BLaER1 treated with 17β-estradiol and CSF1 and Interleukin-3, amounts not matched to agents 10 nM and 100 nM (cell line): ENCODE results near the gene UBE2J2.
"Not testable (repeated sequence)": the region's sequence is repeated elsewhere in the genome, so short reads cannot be mapped to it uniquely, and the experiment has no call there.

Experiments
- H3K27ac ChIP-seq, 11 experiments: shearing (Covaris generic); formaldehyde crosslinking; 2 replicates each; pipeline ENCODE4 v1.8.1; 2022
- H3K27me3 ChIP-seq, 11 experiments: shearing (Covaris generic); formaldehyde crosslinking; 2 replicates each; pipeline ENCODE4 v1.8.1; 2022
- H3K36me3 ChIP-seq, 11 experiments: shearing (Covaris generic); formaldehyde crosslinking; 2 replicates each; pipeline ENCODE4 v1.8.1; 2022
- H3K4me1 ChIP-seq, 10 experiments: shearing (Covaris generic); formaldehyde crosslinking; 2 replicates each; pipeline ENCODE4 v1.8.1; 2022
- H3K4me2 ChIP-seq, 11 experiments: shearing (Covaris generic); formaldehyde crosslinking; 2 replicates each; pipeline ENCODE4 v1.8.1; 2022
- H3K4me3 ChIP-seq, 10 experiments: shearing (Covaris generic); formaldehyde crosslinking; 2 replicates each; pipeline ENCODE4 v1.8.1; 2022
- H3K9ac ChIP-seq, 11 experiments: shearing (Covaris generic); formaldehyde crosslinking; 2 replicates each; pipeline ENCODE4 v1.8.1; 2022
- H3K9me3 ChIP-seq, 11 experiments: shearing (Covaris generic); formaldehyde crosslinking; replicated peaks in 1 of 11; 2 replicates each; pipeline ENCODE4 v1.8.1; 2022
- H4K20me1 ChIP-seq, 11 experiments: shearing (Covaris generic); formaldehyde crosslinking; 2 replicates each; pipeline ENCODE4 v1.8.1; 2022
- Cebpa-rat ChIP-seq, 11 experiments: shearing (Covaris generic); IDR thresholded peaks; 2 replicates each; pipeline ENCODE4 v1.8.1; 2022

Gene UBE2J2

DNA sequence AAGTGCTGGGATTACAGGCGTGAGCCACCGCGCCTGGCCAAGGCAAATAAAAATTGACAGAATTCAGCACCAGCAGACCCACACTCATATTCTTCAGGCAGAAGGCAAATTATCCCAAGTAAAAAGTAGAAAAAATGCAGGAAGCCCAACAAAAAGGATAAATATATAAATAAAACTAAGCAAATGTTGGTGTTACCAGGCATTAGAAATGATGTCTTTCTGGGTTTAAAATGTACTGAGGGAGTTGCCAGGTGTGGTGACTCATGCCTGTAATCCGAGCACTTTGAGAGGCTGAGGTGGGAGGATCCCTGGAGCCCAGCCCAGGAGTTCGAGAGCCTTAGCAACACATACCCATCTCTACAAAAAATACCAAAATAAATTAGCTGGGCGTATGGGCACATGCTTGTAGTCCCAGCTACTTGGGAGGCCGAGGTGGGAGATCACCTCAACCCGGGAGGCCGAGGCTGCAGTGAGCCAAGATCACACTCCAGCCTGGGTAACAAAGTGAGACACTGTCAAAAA, 44.5 kb upstream of the UBE2J2 start:
- H3K4me1 ChIP-seq = peaks cover 5 to 26% (median 21%) of the 10 kb centered on the region in 10 experiments
- no peaks in the 10 kb centered on the region for H3K27me3 ChIP-seq
- H3K27ac ChIP-seq = no peak overlapping the region
- peaks cover 55 to 95% (median 93%) of the 10 kb centered on the region in 11 experiments for H4K20me1 ChIP-seq
- peak overlapping the region in 1 of 11 experiments; percentile 16; a peak in 1 of 22 replicates for H3K9ac ChIP-seq
- H3K4me2 ChIP-seq = no peak overlapping the region
- H3K4me3 ChIP-seq = no peak overlapping the region
- no peak for TF ChIP-seq Cebpa-rat (IDR thresholded peaks at IDR 0.05)
- H3K36me3 ChIP-seq = peaks cover 65 to 92% (median 83%) of the 10 kb centered on the region in 11 experiments
- H3K9me3 ChIP-seq = no peaks in the 10 kb centered on the region

DNA sequence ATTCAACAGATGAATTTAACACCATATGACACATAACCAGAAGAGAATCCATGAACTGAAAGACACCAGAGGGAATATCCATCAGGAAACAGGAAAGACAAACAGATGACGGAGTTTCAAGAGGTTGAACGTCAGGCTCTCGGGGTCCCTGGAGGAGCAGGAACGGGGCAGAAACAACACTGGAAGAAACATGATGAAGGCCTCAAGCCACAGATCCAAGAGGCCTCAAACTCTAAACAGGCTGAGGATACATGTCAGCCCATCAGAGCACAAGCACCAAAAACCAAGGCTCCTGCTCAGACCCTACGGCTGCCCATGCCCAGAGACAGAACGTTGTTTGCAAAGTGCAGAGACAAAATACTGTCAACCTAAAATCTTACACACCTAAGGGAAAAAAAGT, 43.8 kb upstream of the UBE2J2 start:
- H3K9me3 ChIP-seq = no peaks in the 10 kb centered on the region
- H4K20me1 ChIP-seq = peaks cover 57 to 97% (median 95%) of the 10 kb centered on the region in 11 experiments
- peaks cover 0 to 21% (median 16%) of the 10 kb centered on the region in 10 experiments; a peak in 15 of 20 replicates for H3K4me1 ChIP-seq
- no peak overlapping the region for H3K27ac ChIP-seq
- H3K4me3 ChIP-seq = no peak overlapping the region
- TF ChIP-seq Cebpa-rat (IDR thresholded peaks at IDR 0.05) = no peak
- H3K4me2 ChIP-seq = no peak overlapping the region
- peak overlapping the region in 3 of 11 experiments; percentile 1 to 19 (median 6); a peak in 2 of 22 replicates for H3K9ac ChIP-seq
- H3K27me3 ChIP-seq = no peaks in the 10 kb centered on the region
- peaks cover 73 to 95% (median 89%) of the 10 kb centered on the region in 11 experiments for H3K36me3 ChIP-seq

DNA sequence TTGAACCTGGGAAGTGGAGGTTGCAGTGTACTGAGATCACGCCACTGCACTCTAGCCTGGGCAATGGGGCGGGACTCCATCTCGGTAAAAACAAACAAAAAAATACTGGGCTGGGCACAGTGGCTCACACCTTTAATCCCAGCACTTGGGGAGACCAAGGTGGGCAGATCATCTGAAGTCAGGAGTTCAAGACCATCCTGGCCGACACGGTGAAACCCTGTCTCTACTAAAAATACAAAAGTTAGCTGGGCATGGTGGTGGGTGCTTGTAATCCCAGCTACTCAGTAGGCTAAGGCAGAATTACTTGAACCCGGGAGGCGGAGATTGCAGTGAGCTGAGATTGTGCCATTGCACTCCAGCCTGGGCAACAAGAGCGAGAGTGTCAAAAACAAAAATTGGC, 42.5 kb upstream of the UBE2J2 start:
- not testable (repeated sequence) for H3K27ac ChIP-seq, H3K4me3 ChIP-seq, H3K27me3 ChIP-seq, H3K9ac ChIP-seq, H3K4me2 ChIP-seq, H3K9me3 ChIP-seq
- peaks cover 0 to 14% (median 9%) of the 10 kb centered on the region in 10 experiments; a peak in 14 of 20 replicates for H3K4me1 ChIP-seq
- H4K20me1 ChIP-seq = peaks cover 47 to 98% (median 94%) of the 10 kb centered on the region in 11 experiments
- H3K36me3 ChIP-seq = peaks cover 83 to 97% (median 93%) of the 10 kb centered on the region in 11 experiments

DNA sequence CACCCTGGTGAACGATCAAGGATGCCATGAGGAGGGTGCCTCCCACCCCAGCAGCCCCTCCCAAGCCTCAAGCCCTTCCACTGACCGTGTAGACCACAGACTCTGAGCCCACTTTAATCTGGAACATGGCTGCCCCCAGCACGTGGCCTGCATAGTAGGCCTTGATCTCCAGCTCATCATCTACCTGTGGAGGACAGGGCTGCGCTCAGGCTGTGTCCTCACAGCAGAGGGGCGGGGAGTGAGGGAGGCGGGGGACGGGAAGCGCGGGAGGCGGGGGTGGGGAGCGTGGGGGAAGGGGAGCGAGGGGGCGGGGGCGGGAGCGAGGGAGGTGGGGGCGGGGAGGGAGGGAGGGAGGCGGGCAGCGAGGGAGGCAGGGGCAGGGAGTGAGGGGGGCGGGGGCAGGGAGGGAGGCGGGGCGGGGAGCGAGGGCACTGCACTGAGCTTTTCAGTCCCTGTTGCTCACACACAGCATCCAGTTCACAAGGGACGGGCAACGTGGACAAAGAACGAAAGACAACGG, 41.8 kb upstream of the UBE2J2 start:
- no peak overlapping the region for H3K9ac ChIP-seq
- no peaks in the 10 kb centered on the region for H3K9me3 ChIP-seq
- H3K4me3 ChIP-seq = no peak overlapping the region
- no peak overlapping the region for H3K27ac ChIP-seq
- H3K36me3 ChIP-seq = peaks cover 82 to 97% (median 93%) of the 10 kb centered on the region in 11 experiments
- H3K27me3 ChIP-seq = no peaks in the 10 kb centered on the region
- peaks cover 0 to 7% (median 3%) of the 10 kb centered on the region in 10 experiments; a peak in 10 of 20 replicates for H3K4me1 ChIP-seq
- peaks cover 40 to 98% (median 94%) of the 10 kb centered on the region in 11 experiments; a peak in 21 of 22 replicates for H4K20me1 ChIP-seq
- no peak overlapping the region for H3K4me2 ChIP-seq
- no peak for TF ChIP-seq Cebpa-rat (IDR thresholded peaks at IDR 0.05)

DNA sequence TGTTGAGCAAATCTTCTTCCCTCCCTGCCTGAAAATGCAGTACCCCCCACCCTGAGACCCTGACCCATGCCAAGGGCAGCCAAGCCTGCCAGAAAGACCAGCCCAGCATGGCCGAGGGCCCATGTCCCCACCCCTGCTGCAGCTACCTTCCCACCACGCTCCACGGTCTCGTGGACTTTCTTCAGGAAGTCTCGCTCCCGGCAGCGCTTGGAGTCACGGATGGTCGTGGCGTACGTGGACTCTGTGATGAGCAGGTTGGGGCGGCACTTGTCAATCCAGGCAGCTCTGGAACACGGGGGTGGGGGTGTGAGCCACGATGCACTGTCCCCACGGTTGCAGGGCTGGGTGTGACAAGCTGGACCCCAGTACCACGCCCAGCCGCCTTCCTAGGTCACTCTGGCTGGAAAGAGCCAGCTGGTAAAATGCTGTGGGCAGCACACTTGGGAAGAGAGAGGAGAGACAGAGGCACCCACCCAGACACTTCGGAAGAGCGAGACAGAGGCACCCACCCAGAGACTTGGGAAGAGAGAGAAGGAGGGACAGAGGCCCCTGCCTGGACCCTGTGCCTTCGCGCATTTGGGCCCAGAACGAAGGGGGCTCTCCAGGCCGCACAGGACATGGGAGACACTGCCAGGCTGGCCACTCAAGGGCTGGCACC, 41.2 kb upstream of the UBE2J2 start:
- Histone ChIP-seq H3K27me3 (no peaks in the 10 kb centered on the region), H4K20me1 (peaks cover 33 to 98% (median 94%) of the 10 kb centered on the region in 11 experiments; a peak in 21 of 22 replicates), H3K36me3 (peaks cover 76 to 97% (median 92%) of the 10 kb centered on the region in 11 experiments), H3K4me3 (no peak overlapping the region), H3K4me2 (no peak overlapping the region), H3K27ac (no peak overlapping the region), H3K9me3 (no peaks in the 10 kb centered on the region), H3K4me1 (peaks cover 5 to 10% (median 6%) of the 10 kb centered on the region in 10 experiments), H3K9ac (peak overlapping the region in 1 of 11 experiments; percentile 19; a peak in 2 of 22 replicates)
- TF ChIP-seq Cebpa-rat (IDR thresholded peaks at IDR 0.05) = no peak

DNA sequence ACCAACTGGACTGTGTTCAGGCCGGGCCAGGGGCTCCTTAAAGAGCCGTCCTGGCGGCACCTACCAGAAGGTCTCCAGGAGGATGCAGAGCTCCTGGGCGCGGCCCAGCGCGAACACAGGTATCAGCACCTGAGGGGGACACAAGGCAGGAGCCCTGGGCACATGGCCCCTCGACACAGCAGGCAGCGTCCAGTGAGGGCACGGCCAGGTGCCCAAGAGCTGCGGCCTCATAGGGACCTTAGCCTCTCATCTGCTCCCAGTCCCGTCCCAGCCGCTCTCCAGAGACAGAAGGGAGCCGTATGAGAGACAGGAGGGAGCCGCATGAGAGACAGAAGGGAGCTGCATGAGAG, 40.6 kb upstream of the UBE2J2 start:
- H4K20me1 ChIP-seq = peaks cover 27 to 98% (median 94%) of the 10 kb centered on the region in 11 experiments; a peak in 21 of 22 replicates
- no peak overlapping the region; a peak in 1 of 22 replicates for H3K9ac ChIP-seq

DNA sequence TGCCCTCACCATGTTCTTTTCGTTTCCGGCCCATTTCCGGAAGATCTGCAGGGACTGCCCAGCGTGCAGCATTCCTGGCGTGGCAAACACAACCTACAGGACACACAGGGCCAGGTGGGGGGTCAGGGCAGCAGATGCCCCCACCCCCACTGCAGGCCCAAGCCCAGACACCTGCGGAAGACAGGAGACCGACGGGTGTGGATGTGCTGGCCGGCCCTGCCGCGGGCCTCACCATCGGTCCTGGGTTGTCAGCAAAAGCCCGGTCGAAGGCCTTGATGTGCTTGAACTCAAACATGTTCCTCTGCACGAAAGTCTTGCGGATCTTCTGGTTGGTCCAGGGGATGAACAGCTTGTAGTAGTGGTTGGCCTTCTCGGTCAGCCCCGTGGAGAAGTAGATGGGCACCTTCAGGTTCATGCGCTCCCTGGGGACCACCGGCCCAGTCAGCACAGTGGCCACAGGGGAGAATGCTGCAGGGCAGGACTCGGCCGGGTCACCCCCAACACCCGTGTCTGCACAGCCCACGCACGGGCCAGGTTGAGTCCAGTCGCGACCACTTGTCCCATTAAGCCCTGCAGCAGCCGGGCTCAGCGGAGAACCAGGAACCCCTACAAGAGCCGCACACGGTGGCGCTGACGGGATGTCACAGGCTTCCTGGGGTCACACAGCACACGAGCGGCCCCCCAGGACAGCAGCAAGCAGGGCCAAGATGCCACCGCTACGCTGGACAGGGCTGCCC, 40.0 kb upstream of the UBE2J2 start:
- H3K9me3 ChIP-seq = no peaks in the 10 kb centered on the region
- TF ChIP-seq Cebpa-rat (IDR thresholded peaks at IDR 0.05) = no peak
- no peak overlapping the region for H3K4me2 ChIP-seq
- peaks cover 13 to 17% (median 14%) of the 10 kb centered on the region in 10 experiments for H3K4me1 ChIP-seq
- peaks cover 26 to 96% (median 90%) of the 10 kb centered on the region in 11 experiments; a peak in 21 of 22 replicates for H4K20me1 ChIP-seq
- H3K9ac ChIP-seq = no peak overlapping the region
- no peak overlapping the region for H3K4me3 ChIP-seq
- no peaks in the 10 kb centered on the region for H3K27me3 ChIP-seq
- H3K27ac ChIP-seq = no peak overlapping the region
- H3K36me3 ChIP-seq = peaks cover 64 to 91% (median 85%) of the 10 kb centered on the region in 11 experiments

More for the DNA sequence above, 40.6 kb upstream of the UBE2J2 start:
- Histone ChIP-seq H3K27me3 (no peaks in the 10 kb centered on the region), H3K4me1 (peaks cover 11 to 16% (median 12%) of the 10 kb centered on the region in 10 experiments), H3K36me3 (peaks cover 70 to 96% (median 90%) of the 10 kb centered on the region in 11 experiments), H3K9me3 (no peaks in the 10 kb centered on the region), H3K4me2 (no peak overlapping the region), H3K27ac (no peak overlapping the region), H3K4me3 (no peak overlapping the region)
- TF ChIP-seq Cebpa-rat (IDR thresholded peaks at IDR 0.05) = no peak

DNA sequence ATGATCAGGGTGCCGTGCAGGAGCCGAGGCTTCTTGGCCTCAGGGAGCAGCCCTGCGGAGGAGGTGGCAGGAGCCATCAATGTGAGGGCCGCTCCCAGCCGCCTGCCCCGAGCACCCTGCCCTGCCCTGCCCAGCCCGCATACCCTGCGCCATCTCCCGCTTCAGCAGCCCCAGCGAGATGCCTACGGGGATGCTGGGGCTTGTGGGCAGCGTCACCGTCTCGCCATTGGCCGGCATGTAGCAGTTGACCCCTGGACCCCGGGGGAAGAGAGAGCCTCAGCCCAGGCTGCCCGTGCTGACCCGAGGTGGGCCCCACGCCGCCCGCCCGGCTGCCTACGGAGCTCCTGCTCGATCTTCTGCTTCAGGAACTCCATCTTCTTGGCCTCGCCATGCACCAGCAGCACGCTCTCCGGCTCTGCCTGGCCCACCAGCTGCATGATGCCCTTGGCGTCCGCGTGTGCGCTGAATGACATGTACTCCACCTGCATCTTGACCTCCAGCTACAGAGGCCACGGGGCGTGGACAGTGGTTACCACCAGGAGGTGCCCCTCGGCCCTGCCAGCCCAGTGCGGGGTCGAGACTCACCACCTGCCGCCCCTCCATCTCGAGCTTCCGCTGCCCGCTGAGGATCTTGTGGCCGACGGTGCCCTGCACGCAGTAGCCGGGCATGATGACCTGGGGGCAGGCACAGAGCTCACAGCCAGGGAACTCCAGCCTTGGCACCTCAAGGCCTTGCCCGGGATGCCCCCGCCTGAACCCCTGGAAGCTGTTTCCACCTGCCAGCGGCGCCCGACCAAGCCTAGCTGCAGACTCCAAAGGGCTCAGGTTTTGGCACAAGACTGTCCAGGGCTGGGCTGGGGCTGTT, 39.0 kb upstream of the UBE2J2 start:
- Histone ChIP-seq H3K9ac (no peak overlapping the region), H3K27me3 (no peaks in the 10 kb centered on the region), H3K4me3 (no peak overlapping the region), H3K9me3 (no peaks in the 10 kb centered on the region), H3K4me2 (no peak overlapping the region), H3K4me1 (peaks cover 13 to 17% (median 14%) of the 10 kb centered on the region in 10 experiments), H4K20me1 (peaks cover 23 to 87% (median 81%) of the 10 kb centered on the region in 11 experiments; a peak in 21 of 22 replicates), H3K36me3 (peaks cover 56 to 81% (median 75%) of the 10 kb centered on the region in 11 experiments), H3K27ac (no peak overlapping the region)
- TF ChIP-seq Cebpa-rat (IDR thresholded peaks at IDR 0.05) = no peak
